NCI-H524 (cell line): Measurements from ENCODE around the gene HORMAD2.

Source experiments
- DNase-seq, 2 experiments: peaks; one replicate each; lab custom pipeline; 2025; lab: John Stamatoyannopoulos, UW

Gene HORMAD2

DNA sequence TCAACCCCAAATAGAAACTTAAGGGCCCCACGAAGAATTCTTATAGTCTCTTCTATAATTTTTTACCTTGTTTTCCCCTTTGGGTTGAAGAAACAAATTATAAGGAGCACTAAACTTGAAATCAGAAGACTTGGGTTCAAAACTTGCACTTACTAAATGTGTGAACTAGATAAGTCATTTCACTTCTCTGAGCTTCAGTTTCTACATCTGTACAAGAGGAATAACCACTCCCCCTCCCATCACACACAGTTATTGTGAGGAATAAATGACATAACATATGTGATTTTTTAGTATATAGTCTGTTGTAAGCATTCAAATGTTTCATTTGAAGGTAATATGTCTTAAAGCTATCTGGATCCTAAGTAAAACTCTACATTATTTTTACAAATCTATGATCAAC, 87.5 kb downstream of the HORMAD2 start:
- no peak for DNase-seq

DNA sequence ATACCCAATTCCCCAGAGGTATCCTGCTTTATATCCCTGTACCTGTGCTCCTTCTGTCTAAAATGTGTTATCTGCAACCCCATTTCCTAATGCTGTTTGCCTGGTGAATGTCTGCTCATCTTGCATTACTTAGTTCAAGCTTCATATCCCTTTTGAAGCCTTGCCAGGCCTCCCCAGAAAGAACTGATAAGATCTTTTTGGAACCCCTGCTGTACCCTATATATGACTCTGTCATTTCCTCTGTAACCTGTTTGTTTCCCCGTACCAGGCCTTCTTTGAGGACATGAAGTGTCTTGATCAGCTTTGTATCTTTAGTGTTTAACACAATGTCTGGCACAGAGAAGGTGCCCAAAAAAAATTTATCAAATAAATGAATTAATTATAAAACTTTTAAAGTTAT, 88.7 kb downstream of the HORMAD2 start:
- no peak for DNase-seq

DNA sequence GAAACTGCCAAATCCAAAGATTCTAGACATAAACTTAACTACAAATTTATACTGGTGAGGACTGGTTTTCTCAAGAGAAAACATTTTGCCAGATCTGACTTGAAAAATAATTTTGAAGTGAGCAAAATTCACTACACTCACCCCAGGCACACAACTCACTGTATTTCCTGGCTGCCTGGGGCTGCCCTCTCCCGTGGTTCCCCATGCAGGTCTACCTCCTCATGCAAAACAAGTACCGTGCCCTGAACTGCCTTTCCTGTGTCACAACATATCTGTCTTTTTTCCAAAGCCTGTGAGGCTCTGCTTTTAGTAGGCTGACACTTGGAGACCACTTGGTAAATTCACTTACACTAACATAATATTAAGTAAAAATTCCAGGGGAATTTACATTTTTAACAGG, 89.9 kb downstream of the HORMAD2 start:
- no peak for DNase-seq

DNA sequence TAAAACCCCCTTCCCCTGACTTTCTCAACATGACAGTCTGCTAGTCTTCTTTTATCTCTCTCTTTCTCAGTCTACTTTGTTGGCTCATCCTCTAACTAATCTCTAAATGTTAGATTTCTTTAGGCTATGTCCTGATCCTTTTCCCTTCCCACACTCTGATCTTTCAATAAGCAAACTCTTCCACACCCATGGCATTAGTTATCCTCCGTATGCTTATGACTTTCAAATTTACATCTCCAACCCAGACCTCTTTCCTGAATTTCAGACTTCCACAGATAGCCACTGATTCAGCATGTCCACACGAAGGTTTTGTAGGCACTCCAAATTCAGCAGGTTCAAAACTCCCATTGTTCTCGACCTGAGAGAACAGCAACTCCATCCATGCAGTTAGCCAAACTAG, 90.7 kb downstream of the HORMAD2 start:
- no peak for DNase-seq

DNA sequence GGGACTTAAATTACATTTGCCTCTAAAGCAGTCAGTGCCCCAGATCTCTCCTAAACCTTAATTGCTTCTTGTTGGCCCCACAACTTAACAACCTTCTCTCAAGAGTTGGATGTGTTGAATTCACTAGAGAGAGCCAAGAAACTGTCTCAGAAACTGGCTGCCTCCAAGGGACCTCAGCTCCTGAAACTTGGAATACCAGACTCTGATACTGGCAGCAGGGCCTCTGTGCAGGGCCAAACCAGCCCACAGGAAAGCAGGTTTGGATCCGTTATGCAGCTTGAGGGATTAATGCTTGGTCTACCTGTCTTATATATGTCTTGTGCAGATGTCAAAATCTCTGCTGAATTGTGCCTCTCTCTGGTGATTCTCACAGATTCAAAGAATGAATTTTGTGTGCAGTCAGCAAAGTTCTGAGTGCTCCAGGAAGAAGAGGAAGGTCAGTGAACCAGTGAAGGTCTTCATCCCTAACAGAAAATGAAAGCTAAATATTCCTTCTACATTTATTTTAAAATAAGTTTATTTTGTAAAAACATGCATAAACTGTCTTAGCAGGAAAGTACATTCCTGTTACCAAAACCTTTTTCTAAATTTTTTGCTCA, 95.5 kb downstream of the HORMAD2 start:
- no peak for DNase-seq

DNA sequence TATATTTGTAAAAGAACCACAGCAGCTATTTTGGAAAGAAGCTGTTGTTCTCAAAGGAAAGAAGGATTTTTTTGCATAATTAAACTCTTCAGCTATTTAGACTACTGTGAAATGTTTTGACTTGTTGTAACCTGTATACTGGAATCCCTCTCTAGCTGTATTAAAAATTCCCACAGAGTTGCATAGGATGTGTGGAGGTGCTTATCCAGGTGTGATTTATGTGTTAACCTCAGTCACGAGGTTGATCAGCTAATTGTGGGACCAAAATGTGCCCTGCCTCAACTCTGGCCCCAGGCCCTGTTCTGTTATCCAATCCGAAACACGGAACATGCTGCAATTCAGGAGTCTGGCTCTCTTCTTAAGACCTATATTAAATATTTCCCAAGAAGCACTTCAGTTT, 96.2 kb downstream of the HORMAD2 start:
- DNase-seq = no peak

DNA sequence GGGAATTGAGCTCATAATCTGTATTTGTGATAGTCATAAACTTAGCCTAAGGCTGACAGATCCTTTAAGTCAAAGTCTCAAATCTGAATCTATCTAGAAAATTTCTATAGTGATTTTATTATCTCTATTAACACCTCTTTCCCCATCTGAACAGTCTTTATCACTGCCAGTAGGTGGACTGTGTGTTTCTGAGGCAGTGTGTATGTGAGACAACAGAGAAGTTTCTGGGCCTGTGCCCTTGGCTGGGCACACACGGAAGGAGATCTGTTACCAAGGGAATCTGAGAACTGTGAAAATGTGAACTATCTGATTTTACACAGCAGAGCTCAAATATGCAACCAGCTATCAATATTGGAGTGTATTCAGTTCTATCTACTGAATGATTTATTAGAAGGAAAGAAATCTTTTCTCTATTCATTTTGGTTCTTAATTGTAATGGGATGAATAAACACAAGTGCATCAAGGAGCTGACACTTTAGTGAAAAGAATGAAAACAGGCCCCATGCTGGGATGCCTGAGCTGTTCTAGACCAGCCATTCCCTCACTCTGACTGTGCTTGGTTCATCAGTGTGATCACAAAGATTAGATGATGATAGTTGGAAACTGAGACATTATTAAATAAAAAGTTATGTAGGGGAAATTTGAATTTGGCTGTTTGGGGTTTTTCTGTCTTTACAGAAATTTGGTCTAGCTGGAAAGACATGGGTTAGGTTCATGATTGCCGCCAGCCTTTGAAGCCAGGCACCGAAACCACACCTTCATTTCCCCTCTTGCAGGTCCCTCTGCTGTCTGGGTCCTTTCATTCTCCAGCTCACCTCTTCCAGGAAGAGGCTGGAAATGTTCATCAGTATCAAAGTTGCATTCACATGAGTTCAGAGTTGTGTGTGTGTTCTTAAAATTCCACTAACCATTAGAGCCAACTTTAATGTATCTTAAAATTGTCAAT, 98.2 kb downstream of the HORMAD2 start:
- DNase-seq = no peak

DNA sequence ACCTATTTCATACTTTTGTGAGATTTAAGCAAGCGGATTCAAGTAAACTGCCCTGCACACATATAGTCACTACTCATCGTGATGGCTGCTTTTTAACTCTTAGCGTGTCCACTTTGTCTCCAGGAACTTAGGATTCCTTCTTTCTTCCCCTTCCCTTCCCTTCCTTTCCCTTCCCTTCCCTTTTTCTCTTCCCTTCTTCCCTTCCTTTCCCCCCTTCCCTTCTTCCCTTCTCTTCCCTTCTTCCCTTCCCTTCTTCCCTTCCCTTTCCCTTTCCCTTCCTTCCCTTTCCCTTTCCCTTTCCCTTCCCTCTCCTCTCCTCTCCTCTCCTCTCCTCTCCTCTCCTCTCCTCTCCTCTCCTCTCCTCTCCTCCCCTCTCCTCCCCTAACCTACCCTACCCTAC, 100.4 kb downstream of the HORMAD2 start:
- no peak for DNase-seq

DNA sequence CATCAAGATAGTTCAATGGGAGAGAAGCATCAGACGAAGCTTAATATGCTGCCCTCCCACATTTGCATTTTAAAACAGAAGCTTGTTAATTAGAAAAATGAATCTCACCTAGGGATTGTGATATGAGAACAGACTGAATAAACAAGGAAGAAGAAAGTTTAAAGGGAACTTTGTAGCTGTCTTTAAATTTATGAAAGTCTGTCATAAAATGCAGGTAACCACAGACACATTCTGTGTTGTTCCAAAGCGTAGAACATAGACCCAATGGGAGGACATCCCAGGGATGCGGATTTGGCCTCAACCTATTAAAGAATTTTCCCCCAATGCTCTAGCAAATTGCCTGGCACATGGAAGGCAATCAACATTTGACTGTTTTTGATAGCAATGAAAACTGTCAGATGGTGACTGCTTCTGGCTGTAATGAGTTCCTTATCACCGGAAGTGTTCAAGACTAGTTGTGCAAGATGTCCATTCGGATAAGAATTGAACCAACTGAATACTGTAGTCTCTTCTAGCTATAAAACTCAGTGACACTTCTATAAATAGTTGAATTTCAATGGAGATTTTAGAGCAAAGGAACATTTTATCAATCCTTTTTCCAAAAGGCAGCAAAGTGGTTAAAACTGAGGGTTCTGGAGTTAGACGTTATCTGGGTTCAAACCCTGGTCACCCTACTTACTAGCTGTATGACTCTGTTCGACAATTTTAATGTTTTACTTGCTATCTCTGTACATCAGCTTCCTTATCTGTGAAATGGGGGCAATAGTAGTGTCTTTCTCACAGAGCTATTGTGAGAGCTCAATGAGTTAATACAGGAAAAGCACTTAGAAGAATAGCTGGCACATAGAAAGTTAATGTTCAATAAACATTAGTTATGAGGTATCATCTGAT, 101.4 kb downstream of the HORMAD2 start:
- DNase-seq = no peak

DNA sequence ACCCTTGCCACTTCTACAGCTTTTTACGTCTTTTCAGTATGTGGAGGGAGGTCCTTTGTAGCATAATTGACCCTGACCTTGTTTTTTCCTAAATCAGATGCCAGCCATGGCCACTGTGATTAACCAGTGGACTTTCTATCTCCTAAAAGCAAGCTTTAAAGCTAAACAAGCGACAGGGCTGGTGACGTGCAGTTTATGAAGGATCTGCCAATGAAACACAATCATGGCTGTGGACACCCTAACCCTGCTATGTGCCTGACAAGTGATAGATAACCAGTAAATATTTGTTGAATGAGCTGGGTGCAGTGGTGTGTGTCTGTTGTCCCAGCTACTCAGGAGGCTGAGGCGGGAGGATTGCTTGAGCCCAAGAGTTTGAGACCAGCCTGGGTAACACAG, 102.1 kb downstream of the HORMAD2 start:
- DNase-seq = no peak

DNA sequence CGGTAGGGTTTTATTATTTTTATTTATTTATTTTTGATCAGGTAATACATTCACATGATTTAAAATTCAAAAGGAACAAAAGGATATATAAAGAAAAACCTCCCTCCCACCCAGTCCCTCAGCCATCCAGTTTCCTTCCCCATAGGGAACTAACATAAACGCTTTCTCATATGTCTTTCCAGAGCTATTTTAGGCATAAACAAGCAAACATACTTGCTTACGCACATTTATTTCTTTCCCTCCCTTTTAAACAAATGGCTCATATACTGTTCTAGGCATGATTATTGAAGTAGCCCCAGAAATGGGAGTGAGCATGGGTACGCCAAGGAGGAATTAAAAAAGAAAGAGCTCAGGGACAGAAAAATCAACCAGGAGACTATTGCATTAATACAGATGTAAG, 102.6 kb downstream of the HORMAD2 start:
- no peak for DNase-seq

DNA sequence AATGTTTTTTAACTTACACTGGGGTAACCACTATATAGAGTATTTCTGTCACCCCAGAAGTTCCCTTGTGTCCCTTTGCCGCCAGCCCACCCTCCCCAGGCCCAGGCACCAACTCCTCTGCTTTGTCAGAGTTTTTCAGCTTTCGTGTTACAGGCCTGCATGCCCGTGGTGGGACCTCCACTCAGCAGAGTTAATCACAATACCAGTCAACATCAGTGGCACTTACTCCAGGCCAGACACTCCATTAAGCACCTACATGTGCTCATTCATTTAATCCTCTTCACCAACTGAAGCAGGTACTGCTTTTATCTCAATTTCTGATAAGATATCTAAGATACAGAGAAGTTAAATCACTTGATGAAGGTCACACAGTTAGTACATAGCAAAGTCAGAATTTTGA, 103.0 kb downstream of the HORMAD2 start:
- no peak for DNase-seq

DNA sequence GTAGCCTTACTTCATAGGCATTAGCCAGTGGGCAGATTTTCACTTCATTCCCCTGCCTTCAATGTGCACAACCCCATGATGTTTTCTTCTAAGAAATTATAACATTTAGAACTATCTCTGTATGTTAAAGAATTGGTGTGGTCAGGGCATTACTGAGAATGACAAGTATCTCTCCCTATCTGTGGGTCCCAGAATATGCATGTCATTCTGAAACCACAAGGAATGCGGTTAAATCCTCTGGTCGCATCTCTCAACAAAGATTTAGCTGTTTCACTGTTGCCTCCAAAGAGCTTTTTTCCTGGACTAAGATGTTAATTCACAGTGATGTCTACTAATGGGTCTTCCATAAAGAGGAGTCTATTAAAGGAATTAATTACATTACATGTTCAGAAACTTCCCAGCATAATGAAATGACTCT, 103.6 kb downstream of the HORMAD2 start:
- DNase-seq = no peak

DNA sequence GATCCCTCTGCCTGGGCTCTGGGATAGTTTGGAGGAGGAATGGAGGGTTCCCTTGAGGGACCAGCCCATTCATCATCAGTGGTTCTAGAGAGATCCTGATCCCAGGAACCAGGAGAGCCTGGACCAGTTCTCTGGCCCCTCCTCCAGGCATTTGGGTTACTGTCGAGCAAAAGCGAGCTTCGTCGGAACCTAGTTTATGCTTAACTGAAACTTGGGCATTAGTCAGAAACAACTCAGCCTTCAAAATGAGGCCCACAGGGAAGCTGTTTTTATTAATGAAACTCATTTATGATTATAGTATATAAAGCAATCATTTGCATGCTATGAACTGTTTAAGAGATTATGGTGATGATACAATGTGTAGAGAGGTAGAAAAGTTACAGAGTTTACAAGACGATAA, 104.9 kb downstream of the HORMAD2 start:
- no peak for DNase-seq

DNA sequence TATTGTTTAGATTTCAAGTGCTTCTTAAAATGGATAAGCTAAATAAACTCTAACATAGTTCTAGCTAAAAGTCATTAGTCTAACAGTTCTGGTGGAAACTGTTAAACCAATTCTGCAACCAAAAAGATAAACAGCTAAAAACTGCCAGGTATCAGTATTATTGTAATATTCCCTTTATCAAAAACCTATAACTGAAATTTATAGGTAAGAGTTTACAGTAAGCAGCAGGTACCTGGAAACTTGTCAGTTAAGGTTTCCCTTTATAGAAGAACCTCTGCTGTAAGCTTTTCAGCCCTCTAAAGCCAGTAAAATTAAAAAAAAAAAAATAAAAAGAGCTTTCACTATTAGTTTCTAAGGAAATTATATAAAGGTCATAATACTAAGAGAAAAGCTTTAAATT, 105.3 kb downstream of the HORMAD2 start:
- no peak for DNase-seq

DNA sequence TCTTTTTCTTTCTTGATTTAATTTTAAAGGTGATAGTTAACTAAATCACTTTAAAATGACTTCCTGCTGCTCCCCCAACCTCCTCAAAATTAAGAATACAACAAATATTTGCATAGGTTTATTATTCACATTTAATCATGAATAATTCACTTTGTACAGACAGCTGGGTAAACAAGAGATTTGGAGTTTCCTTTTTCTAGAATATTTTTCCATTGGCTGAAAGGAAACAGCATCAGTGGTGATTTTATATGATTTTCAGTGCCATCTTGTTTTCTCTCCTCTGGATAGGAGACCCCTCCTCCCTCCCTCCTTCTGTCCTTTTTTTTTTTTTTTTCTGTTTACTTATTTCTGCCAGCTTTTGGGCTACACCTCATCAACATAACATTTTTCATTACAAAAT, 105.8 kb downstream of the HORMAD2 start:
- DNase-seq = no peak

DNA sequence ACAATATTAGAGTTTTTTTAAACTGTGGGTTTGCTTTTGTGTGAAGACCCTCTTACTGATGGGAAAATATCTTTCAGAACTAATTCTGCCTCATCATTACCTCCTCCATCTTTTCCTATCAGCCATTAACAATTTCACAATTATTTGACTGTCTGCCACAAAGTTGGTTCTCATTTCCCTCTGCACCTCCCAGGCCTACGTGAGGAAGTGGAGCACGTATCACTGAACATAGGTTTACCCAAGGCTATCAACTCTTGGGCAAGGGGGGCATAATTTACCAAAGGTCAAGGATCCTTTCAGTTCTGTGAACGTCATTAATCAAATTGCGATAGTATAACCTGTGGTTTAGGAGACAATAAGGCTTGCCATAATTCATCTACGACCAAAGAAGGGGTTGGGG, 106.2 kb downstream of the HORMAD2 start:
- no peak for DNase-seq

DNA sequence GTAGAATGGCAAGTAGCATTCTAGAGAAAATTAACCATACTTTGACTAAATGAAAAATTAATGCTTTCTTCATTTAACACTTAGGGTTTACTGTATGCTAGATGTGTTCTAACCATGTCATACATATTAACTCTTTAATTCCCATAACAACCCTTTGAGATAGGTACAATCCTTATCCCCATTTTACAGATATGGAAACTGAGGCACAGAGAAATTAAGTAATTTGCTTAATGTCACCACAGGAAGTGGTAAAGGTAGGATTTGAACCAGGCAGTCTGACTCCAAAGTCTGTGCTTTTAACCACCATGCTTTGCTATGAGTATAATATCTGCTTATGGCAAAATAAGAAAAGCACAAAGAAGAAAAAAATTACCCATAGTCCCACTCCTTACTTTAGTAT, 106.8 kb downstream of the HORMAD2 start:
- no peak for DNase-seq

DNA sequence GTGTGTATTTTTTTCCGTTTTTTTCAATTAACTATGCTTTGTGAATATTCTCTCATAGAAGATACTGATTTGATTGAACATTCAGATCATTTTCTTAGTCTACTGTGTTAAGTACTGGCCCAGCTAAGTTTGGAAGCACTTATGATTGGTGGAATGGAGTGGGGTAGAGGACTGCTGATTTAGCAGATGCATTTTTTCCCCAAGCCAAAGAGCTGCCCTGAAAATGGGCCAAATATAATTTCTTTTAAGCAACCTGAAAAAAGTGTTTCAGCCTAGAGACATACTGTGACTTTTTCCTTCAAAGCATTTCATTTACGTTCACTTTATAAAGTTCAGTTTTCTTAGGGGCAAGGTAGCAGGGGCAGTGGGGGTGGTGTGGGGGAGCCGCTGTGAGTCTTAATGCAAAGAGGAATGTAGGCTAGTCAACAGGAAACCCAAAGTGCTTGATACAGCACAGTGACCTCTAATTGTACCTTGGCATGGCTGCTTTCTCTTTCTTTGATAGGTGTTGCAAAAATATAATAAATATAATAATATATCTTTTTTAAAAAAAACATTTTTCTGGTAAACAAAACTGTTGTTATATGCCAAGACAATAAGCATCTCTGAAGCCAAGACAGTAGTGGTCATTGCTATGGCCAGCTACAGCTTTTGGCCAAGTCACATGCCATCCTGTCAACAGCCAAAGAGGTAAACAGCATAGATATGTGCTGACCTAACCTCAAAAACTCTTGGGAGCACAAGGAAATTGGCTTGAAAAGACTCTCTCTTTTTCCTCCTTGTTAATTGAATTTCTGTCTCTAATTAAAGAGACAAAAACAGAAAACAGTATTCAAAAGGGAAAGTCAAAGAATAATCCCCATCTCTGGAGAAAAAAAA, 107.5 kb downstream of the HORMAD2 start:
- DNase-seq = no peak

DNA sequence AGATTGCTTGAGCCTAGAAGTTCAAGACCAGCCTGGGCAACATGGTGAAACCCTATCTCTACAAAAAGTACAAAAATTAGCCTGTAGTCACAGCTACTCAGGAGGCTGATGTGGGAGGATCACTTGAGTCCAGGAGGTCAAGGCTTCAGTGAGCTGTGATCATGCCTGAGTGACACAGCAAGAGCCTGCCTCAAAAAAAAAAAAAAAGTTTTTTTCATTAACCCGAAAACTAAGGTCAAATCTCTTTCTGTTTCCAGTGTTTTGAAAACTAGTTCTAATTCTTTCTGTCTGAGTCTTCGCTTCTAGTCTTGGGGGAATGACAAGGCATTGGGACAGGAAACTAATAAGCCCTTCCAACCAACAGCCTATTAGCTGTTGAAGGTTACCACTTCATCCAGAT, 108.6 kb downstream of the HORMAD2 start:
- DNase-seq = no peak

DNA sequence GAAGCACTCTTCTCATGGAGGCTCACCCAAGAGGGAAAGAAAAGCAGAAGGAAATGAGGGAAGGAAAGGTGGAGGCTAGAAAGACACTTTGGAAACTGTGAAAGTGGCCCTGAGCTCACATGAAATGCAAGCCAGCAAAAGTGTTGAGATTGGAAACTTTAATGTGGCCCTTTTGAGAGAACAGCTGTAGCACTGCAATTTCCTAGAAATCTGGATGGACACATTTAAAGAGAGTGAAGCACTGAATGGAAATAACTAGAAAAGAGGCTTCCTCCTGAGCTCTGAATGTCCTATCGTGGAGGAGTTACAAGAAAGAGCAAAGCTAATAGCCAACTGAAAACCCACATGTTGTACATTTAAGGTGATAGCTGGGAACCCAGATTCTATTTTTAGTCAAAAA, 110.3 kb downstream of the HORMAD2 start:
- DNase-seq = no peak
